Measurements from ENCODE around the gene GLIS1.
A peak's percentile ranks its signal among the peaks of the same experiment; 100 is the strongest.

The GLIS1 gene

DNA sequence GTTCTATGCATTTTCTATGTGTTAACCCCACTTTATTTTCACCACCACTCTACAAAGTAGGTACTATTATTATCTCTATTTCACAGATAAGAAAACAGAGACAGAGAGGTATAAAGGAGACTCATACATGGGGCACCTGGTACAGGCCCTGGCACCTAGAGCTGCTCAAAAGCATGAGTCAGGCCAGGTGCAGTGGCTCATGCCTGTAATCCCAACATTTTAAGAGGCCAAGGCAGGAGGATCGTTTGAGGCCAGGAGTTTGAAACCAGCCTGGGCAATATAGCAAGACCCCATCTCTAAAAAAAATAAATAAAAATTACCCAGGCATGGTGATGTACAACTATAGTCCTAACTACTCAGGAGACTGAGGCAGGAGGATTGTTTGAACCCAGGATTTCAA, 35.8 kb downstream of the GLIS1 start:
- 88% methylated on average over 1 of the region's 1 CpG for WGBS

GRCh38 chr1:53702341-53702740, 36.6 kb downstream of the GLIS1 start:
- H3K27me3 ChIP-seq (ENCODE audit: control insufficient read depth in 1 of 2, insufficient read depth in 1 of 2, low read length in 2 of 2), result peaks cover 0 to 59% of the 10 kb centered on the region in 2 experiments
- H3K4ac ChIP-seq (ENCODE audit: low read depth in 1 of 2, low read length in 2 of 2), result no peak overlapping the region
- H4K91ac ChIP-seq (ENCODE audit: low read length), result no peak overlapping the region
- H3K9ac ChIP-seq (ENCODE audit: low read length), result no peak overlapping the region
- no peak overlapping the region for H3K18ac ChIP-seq (ENCODE audit: low read depth in 1 of 2, low read length in 2 of 2)
- H3K4me2 ChIP-seq (ENCODE audit: low read length, poor library complexity, severe bottlenecking), result no peak overlapping the region
- no peak overlapping the region for H2BK15ac ChIP-seq (ENCODE audit: low read depth, poor library complexity, severe bottlenecking)
- 45% methylated on average over 8 of the region's 8 CpGs for WGBS
- no peak for DNase-seq
- H3K79me1 ChIP-seq (replicated peaks; ENCODE audit: low read length, poor library complexity, severe bottlenecking), result peaks cover 26% of the 10 kb centered on the region
- no peak overlapping the region for H4K8ac ChIP-seq (ENCODE audit: low read length)
- H2BK12ac ChIP-seq (ENCODE audit: low read length in 2 of 2), result no peak overlapping the region
- H3K23ac ChIP-seq (ENCODE audit: low read length in 2 of 2), result no peak overlapping the region
- peaks cover 0 to 21% of the 10 kb centered on the region in 2 experiments for H3K36me3 ChIP-seq (ENCODE audit: control insufficient read depth in 1 of 2, insufficient read depth in 2 of 2, low read depth in 1 of 2, low read length in 2 of 2)
- no peak overlapping the region for H3K4me3 ChIP-seq (ENCODE audit: insufficient read depth in 1 of 2, low read depth in 1 of 2, low read length in 2 of 2)
- peaks cover 7% of the 10 kb centered on the region for H3K9me3 ChIP-seq (ENCODE audit: control insufficient read depth, low read length)
- no peak overlapping the region for H2AK5ac ChIP-seq (ENCODE audit: low read length, severe bottlenecking)
- no peak overlapping the region for H3K27ac ChIP-seq (ENCODE audit: low read length, poor library complexity, severe bottlenecking)
- no peak overlapping the region for H2BK120ac ChIP-seq (ENCODE audit: low read depth, low read length)
- H3K4me1 ChIP-seq (ENCODE audit: control insufficient read depth, insufficient read depth, low read depth, low read length), result peaks cover 9% of the 10 kb centered on the region
- no peak overlapping the region for H2BK5ac ChIP-seq (ENCODE audit: low read depth, low read length, poor library complexity, severe bottlenecking)
- no peak overlapping the region for H2AFZ ChIP-seq (ENCODE audit: low read depth, low read length)
- no peak overlapping the region for H3K14ac ChIP-seq (ENCODE audit: low read length in 2 of 2)

More for the DNA sequence above, 35.8 kb downstream of the GLIS1 start:
- H3K4ac ChIP-seq (ENCODE audit: low read depth in 1 of 2, low read length in 2 of 2), result no peak overlapping the region
- H3K27ac ChIP-seq (ENCODE audit: low read length, poor library complexity, severe bottlenecking), result no peak overlapping the region
- no peak overlapping the region for H2AK5ac ChIP-seq (ENCODE audit: low read length, severe bottlenecking)
- H3K4me1 ChIP-seq (ENCODE audit: control insufficient read depth, insufficient read depth, low read depth, low read length), result peaks cover 9% of the 10 kb centered on the region
- peaks cover 0 to 60% of the 10 kb centered on the region in 2 experiments for H3K27me3 ChIP-seq (ENCODE audit: control insufficient read depth in 1 of 2, insufficient read depth in 1 of 2, low read length in 2 of 2)
- H3K14ac ChIP-seq (ENCODE audit: low read length in 2 of 2), result no peak overlapping the region
- H3K23ac ChIP-seq (ENCODE audit: low read length in 2 of 2), result no peak overlapping the region
- no peak overlapping the region for H2AFZ ChIP-seq (ENCODE audit: low read depth, low read length)
- no peak overlapping the region for H2BK12ac ChIP-seq (ENCODE audit: low read length in 2 of 2)
- peaks cover 0 to 21% of the 10 kb centered on the region in 2 experiments for H3K36me3 ChIP-seq (ENCODE audit: control insufficient read depth in 1 of 2, insufficient read depth in 2 of 2, low read depth in 1 of 2, low read length in 2 of 2)
- H4K8ac ChIP-seq (ENCODE audit: low read length), result no peak overlapping the region
- H3K4me2 ChIP-seq (ENCODE audit: low read length, poor library complexity, severe bottlenecking), result no peak overlapping the region
- no peak overlapping the region for H2BK15ac ChIP-seq (ENCODE audit: low read depth, poor library complexity, severe bottlenecking)
- no peak overlapping the region for H3K4me3 ChIP-seq (ENCODE audit: insufficient read depth in 1 of 2, low read depth in 1 of 2, low read length in 2 of 2)
- peaks cover 7% of the 10 kb centered on the region for H3K9me3 ChIP-seq (ENCODE audit: control insufficient read depth, low read length)
- H3K18ac ChIP-seq (ENCODE audit: low read depth in 1 of 2, low read length in 2 of 2), result no peak overlapping the region
- peaks cover 26% of the 10 kb centered on the region for H3K79me1 ChIP-seq (replicated peaks; ENCODE audit: low read length, poor library complexity, severe bottlenecking)
- no peak overlapping the region for H3K9ac ChIP-seq (ENCODE audit: low read length)
- DNase-seq, result no peak
- H2BK120ac ChIP-seq (ENCODE audit: low read depth, low read length), result no peak overlapping the region
- no peak overlapping the region for H4K91ac ChIP-seq (ENCODE audit: low read length)
- H2BK5ac ChIP-seq (ENCODE audit: low read depth, low read length, poor library complexity, severe bottlenecking), result no peak overlapping the region

GRCh38 chr1:53700776-53701175, 38.2 kb downstream of the GLIS1 start:
- no peak overlapping the region for H4K8ac ChIP-seq (ENCODE audit: low read length)
- 100% methylated on average over 1 of the region's 3 CpGs for WGBS
- no peak for DNase-seq
- H3K36me3 ChIP-seq (ENCODE audit: control insufficient read depth in 1 of 2, insufficient read depth in 2 of 2, low read depth in 1 of 2, low read length in 2 of 2), result peaks cover 0 to 21% of the 10 kb centered on the region in 2 experiments
- no peak overlapping the region for H2AFZ ChIP-seq (ENCODE audit: low read depth, low read length)
- peaks cover 7% of the 10 kb centered on the region for H3K9me3 ChIP-seq (ENCODE audit: control insufficient read depth, low read length)
- H3K4me2 ChIP-seq (ENCODE audit: low read length, poor library complexity, severe bottlenecking), result no peak overlapping the region
- no peak overlapping the region for H2BK120ac ChIP-seq (ENCODE audit: low read depth, low read length)
- no peak overlapping the region for H3K18ac ChIP-seq (ENCODE audit: low read depth in 1 of 2, low read length in 2 of 2)
- peaks cover 10% of the 10 kb centered on the region for H3K4me1 ChIP-seq (ENCODE audit: control insufficient read depth, insufficient read depth, low read depth, low read length)
- H2BK15ac ChIP-seq (ENCODE audit: low read depth, poor library complexity, severe bottlenecking), result no peak overlapping the region
- H3K4me3 ChIP-seq (ENCODE audit: insufficient read depth in 1 of 2, low read depth in 1 of 2, low read length in 2 of 2), result no peak overlapping the region
- H3K14ac ChIP-seq (ENCODE audit: low read length in 2 of 2), result no peak overlapping the region
- no peak overlapping the region for H2BK5ac ChIP-seq (ENCODE audit: low read depth, low read length, poor library complexity, severe bottlenecking)
- H3K27me3 ChIP-seq (ENCODE audit: control insufficient read depth in 1 of 2, insufficient read depth in 1 of 2, low read length in 2 of 2), result peaks cover 0 to 53% of the 10 kb centered on the region in 2 experiments
- no peak overlapping the region for H3K23ac ChIP-seq (ENCODE audit: low read length in 2 of 2)
- no peak overlapping the region for H3K27ac ChIP-seq (ENCODE audit: low read length, poor library complexity, severe bottlenecking)
- no peak overlapping the region for H2AK5ac ChIP-seq (ENCODE audit: low read length, severe bottlenecking)
- H4K91ac ChIP-seq (ENCODE audit: low read length), result no peak overlapping the region
- H3K9ac ChIP-seq (ENCODE audit: low read length), result no peak overlapping the region
- peaks cover 25% of the 10 kb centered on the region for H3K79me1 ChIP-seq (replicated peaks; ENCODE audit: low read length, poor library complexity, severe bottlenecking)
- H2BK12ac ChIP-seq (ENCODE audit: low read length in 2 of 2), result no peak overlapping the region
- H3K4ac ChIP-seq (ENCODE audit: low read depth in 1 of 2, low read length in 2 of 2), result no peak overlapping the region

DNA sequence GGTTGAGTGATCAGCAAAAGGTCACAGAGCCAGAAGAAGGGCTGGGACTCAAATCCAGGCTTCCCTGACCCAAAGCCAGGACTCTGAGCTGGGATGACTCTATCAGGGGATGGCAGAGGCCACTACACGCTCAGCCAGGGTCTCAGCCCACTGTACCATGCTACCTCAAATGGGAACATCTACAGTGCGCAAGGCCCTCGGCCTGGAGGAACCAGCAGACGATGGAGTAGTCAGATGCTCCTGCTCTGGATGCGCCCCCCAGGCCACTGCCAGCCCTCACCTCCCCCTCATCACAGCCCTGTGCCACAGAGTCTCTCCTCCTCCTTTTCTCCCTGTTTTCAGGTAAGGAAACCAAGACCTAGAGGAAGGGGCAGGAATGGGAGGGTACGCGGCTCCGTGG, 39.0 kb downstream of the GLIS1 start:
- peaks cover 7% of the 10 kb centered on the region for H3K9me3 ChIP-seq (ENCODE audit: control insufficient read depth, low read length)
- H2AK5ac ChIP-seq (ENCODE audit: low read length, severe bottlenecking), result no peak overlapping the region
- no peak overlapping the region for H3K4ac ChIP-seq (ENCODE audit: low read depth in 1 of 2, low read length in 2 of 2)
- peaks cover 16% of the 10 kb centered on the region for H3K4me1 ChIP-seq (ENCODE audit: control insufficient read depth, insufficient read depth, low read depth, low read length)
- H3K9ac ChIP-seq (ENCODE audit: low read length), result no peak overlapping the region
- peaks cover 22% of the 10 kb centered on the region for H3K79me1 ChIP-seq (replicated peaks; ENCODE audit: low read length, poor library complexity, severe bottlenecking)
- no peak overlapping the region for H3K18ac ChIP-seq (ENCODE audit: low read depth in 1 of 2, low read length in 2 of 2)
- peaks cover 0 to 20% of the 10 kb centered on the region in 2 experiments for H3K36me3 ChIP-seq (ENCODE audit: control insufficient read depth in 1 of 2, insufficient read depth in 2 of 2, low read depth in 1 of 2, low read length in 2 of 2)
- 93% methylated on average over 7 of the region's 8 CpGs for WGBS
- no peak overlapping the region for H3K4me2 ChIP-seq (ENCODE audit: low read length, poor library complexity, severe bottlenecking)
- H3K4me3 ChIP-seq (ENCODE audit: insufficient read depth in 1 of 2, low read depth in 1 of 2, low read length in 2 of 2), result no peak overlapping the region
- peak overlapping the region; percentile 12 for H4K91ac ChIP-seq (ENCODE audit: low read length)
- H2BK15ac ChIP-seq (ENCODE audit: low read depth, poor library complexity, severe bottlenecking), result no peak overlapping the region
- H3K27me3 ChIP-seq (ENCODE audit: control insufficient read depth in 1 of 2, insufficient read depth in 1 of 2, low read length in 2 of 2), result peaks cover 0 to 45% of the 10 kb centered on the region in 2 experiments
- no peak overlapping the region for H2BK5ac ChIP-seq (ENCODE audit: low read depth, low read length, poor library complexity, severe bottlenecking)
- no peak overlapping the region for H2BK12ac ChIP-seq (ENCODE audit: low read length in 2 of 2)
- no peak overlapping the region for H3K14ac ChIP-seq (ENCODE audit: low read length in 2 of 2)
- no peak overlapping the region for H2BK120ac ChIP-seq (ENCODE audit: low read depth, low read length)
- no peak overlapping the region for H2AFZ ChIP-seq (ENCODE audit: low read depth, low read length)
- no peak for DNase-seq
- no peak overlapping the region for H4K8ac ChIP-seq (ENCODE audit: low read length)
- H3K27ac ChIP-seq (ENCODE audit: low read length, poor library complexity, severe bottlenecking), result no peak overlapping the region
- no peak overlapping the region for H3K23ac ChIP-seq (ENCODE audit: low read length in 2 of 2)
